Esophagus squamous epithelium (tissue), 4 donors: ENCODE measurements around the gene KRTCAP3.

ENCODE experiments used
- CTCF ChIP-seq, 6 experiments: fragments of 450-650 bp in 4 of 6; fragments of 200-600 bp in 2 of 6; sonication (generic) in 2 of 6; IDR thresholded peaks; one replicate each; pipeline ENCODE4 v1.5.1; 2016 to 2019; ENCODE audit warnings: antibody characterized with exemption in 6 of 6, mild to moderate bottlenecking in 4 of 6, moderate library complexity in 4 of 6
- POLR2A ChIP-seq, 4 donors: fragments of 450-650 bp; IDR thresholded peaks; one replicate each; pipeline ENCODE4 v1.6.1; 2017; ENCODE audit warnings: antibody characterized with exemption in 4 of 4, mild to moderate bottlenecking in 4 of 4, moderate library complexity in 3 of 4

- no peak for TF ChIP-seq CTCF (IDR thresholded peaks at IDR 0.05)
- no peak for TF ChIP-seq POLR2A (IDR thresholded peaks at IDR 0.05)
Measured at GRCh38 chr2:27441226-27441926, 805 bp upstream of the KRTCAP3 start.
